MCF 10A (cell line): ENCODE results near the gene SEMA3G. TPM values are rescaled to one million over a fixed set of nuclear protein-coding genes. Genes with fewer than 3 reads are reported as not detected.

Experiments used
- BruUV-seq: library from RNA; stranded (reverse); fragments of 400-500 nt; replicated peaks from 2 replicates; lab custom pipeline; 2021; lab: Mats Ljungman, UMichigan
- CTCF ChIA-PET: fragments of 300-600 bp; sonication (Branson Sonifier 250); formaldehyde crosslinking; extraction: SDS; loops from one replicate; lab custom pipeline; 2021; ENCODE audit warnings: antibody characterized with exemption, inconsistent platforms; lab: Yijun Ruan, JAX
- POLR2A ChIA-PET: fragments of 300-600, 350-650 bp; sonication (Branson Sonifier 250); formaldehyde crosslinking; extraction: SDS; loops from one replicate; lab custom pipeline; 2020; ENCODE audit warnings: antibody characterized with exemption, inconsistent platforms; lab: Yijun Ruan, JAX
- DNase-seq: peaks from one replicate; pipeline ENCODE4 v3.0.0-alpha.2; 2018; ENCODE audit not compliant: unreplicated experiment
- H3K27ac Mint-ChIP-seq: one replicate; pipeline ENCODE4 v1.8.0; 2022; ENCODE audit warnings: mild to moderate bottlenecking, low read depth, mixed read lengths; ENCODE audit not compliant: unreplicated experiment
- H3K27me3 Mint-ChIP-seq: one replicate; pipeline ENCODE4 v1.8.0; 2022; ENCODE audit warnings: mixed read lengths; ENCODE audit not compliant: insufficient read depth, unreplicated experiment
- H3K36me3 Mint-ChIP-seq: one replicate; pipeline ENCODE4 v1.8.0; 2022; ENCODE audit warnings: mild to moderate bottlenecking, moderate library complexity, mixed read lengths; ENCODE audit not compliant: insufficient read depth, unreplicated experiment
- H3K4me1 Mint-ChIP-seq: one replicate; pipeline ENCODE4 v1.8.0; 2022; ENCODE audit warnings: mixed read lengths; ENCODE audit not compliant: insufficient read depth, unreplicated experiment
- H3K4me3 Mint-ChIP-seq: one replicate; pipeline ENCODE4 v1.8.0; 2022; ENCODE audit warnings: mild to moderate bottlenecking, moderate library complexity, mixed read lengths; ENCODE audit not compliant: unreplicated experiment
- H3K9me3 Mint-ChIP-seq: one replicate; pipeline ENCODE4 v1.8.0; 2022; ENCODE audit warnings: mixed read lengths; ENCODE audit not compliant: unreplicated experiment
- intact Hi-C: fragments of 100-400 bp; cut with micrococcal nuclease; formaldehyde crosslinking; loops from 2 replicates; pipeline ENCODE4 v1.14.1; 2022
- total RNA-seq: library from RNA; stranded (reverse); gene quantifications from 2 replicates; pipeline ENCODE4 v1.2.3, GENCODE V29; 2022
- TF ChIP-seq, protein P1 (sequence below): fragments of 200-600 bp; IDR thresholded peaks from one replicate; pipeline ENCODE4 v1.8.0; 2022; ENCODE audit warnings: antibody characterized with exemption, mild to moderate bottlenecking; ENCODE audit not compliant: unreplicated experiment

Gene SEMA3G
- total RNA-seq, 1 experiment from 2014 or later, result 0.12 TPM

- intact Hi-C loops, result no loop called here
- peaks cover 45% of the 10 kb centered on the region for H3K36me3 Mint-ChIP-seq
- no peak overlapping the region for H3K4me3 Mint-ChIP-seq
- DNase-seq, result no peak
- no peak overlapping the region for H3K27ac Mint-ChIP-seq
- H3K27me3 Mint-ChIP-seq, result no peaks in the 10 kb centered on the region
- TF ChIP-seq, protein P1, sequence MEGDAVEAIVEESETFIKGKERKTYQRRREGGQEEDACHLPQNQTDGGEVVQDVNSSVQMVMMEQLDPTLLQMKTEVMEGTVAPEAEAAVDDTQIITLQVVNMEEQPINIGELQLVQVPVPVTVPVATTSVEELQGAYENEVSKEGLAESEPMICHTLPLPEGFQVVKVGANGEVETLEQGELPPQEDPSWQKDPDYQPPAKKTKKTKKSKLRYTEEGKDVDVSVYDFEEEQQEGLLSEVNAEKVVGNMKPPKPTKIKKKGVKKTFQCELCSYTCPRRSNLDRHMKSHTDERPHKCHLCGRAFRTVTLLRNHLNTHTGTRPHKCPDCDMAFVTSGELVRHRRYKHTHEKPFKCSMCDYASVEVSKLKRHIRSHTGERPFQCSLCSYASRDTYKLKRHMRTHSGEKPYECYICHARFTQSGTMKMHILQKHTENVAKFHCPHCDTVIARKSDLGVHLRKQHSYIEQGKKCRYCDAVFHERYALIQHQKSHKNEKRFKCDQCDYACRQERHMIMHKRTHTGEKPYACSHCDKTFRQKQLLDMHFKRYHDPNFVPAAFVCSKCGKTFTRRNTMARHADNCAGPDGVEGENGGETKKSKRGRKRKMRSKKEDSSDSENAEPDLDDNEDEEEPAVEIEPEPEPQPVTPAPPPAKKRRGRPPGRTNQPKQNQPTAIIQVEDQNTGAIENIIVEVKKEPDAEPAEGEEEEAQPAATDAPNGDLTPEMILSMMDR, result no peak
- POLR2A ChIA-PET, result interaction anchor here (0.8 kb wide), 1 partner anchor 10 kb away, joined by 3 read pairs; no protein-coding TSS in a partner anchor
- no peaks in the 10 kb centered on the region for H3K4me1 Mint-ChIP-seq
- H3K9me3 Mint-ChIP-seq, result no peaks in the 10 kb centered on the region
- CTCF ChIA-PET, result interaction anchor here (0.9 kb wide), 1 partner anchor 171 kb away, joined by 4 read pairs; no protein-coding TSS in a partner anchor
- BruUV-seq, result no TSS peak
Measured at GRCh38 chr3:52402101-52402521, 42.8 kb downstream of the SEMA3G start.

DNA sequence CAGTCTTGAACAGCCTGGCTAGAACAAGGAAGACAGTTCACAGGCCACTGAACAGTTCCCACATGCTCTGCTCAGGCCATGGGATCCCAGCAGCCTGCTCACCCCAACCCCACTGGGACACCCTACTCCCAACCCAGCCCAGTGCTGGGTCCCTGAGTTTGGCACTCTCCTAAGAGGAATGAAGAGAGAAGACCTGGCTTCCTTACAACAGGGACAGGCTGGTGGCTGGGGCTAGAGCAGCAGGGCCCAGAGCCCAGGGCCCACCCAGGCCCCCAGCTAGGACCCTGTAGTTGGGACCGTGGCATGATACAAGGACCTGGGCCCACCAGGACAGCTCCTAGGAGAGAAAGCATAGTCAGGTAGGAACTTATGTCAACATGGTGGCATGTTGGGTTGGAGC is 43.4 kb downstream of the SEMA3G start:
- no peak overlapping the region for H3K27ac Mint-ChIP-seq
- H3K4me3 Mint-ChIP-seq, result no peak overlapping the region
- CTCF ChIA-PET, result interaction anchor here (0.9 kb wide), 1 partner anchor 170 kb away, joined by 4 read pairs; no protein-coding TSS in a partner anchor
- intact Hi-C loops, result no loop called here
- no peaks in the 10 kb centered on the region for H3K4me1 Mint-ChIP-seq
- DNase-seq, result no peak
- POLR2A ChIA-PET, result no interaction called here
- BruUV-seq, result no TSS peak
- H3K27me3 Mint-ChIP-seq, result no peaks in the 10 kb centered on the region
- peaks cover 42% of the 10 kb centered on the region for H3K36me3 Mint-ChIP-seq
- TF ChIP-seq, protein P1, result no peak
- H3K9me3 Mint-ChIP-seq, result no peaks in the 10 kb centered on the region

DNA sequence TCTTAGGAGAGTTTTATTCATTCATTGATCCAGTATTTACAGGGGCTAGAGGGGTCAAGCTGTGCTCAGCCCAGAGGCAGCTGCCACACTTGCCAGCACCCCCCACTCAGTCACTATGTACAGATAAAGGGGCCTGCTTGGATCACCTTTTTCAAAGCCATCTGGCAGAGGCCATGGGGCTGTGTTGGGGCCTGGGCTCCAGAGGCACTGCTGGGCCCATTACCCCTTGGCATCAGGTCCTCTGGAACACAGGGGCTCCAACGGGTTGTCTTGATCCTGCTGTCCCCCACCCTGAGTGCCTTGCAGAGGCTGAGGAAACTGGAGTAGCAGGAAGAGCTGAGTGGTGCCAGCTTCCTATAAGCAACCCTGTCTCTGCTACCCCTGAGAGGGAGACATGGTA is 43.9 kb downstream of the SEMA3G start:
- H3K4me1 Mint-ChIP-seq, result no peaks in the 10 kb centered on the region
- no peak overlapping the region for H3K4me3 Mint-ChIP-seq
- H3K9me3 Mint-ChIP-seq, result no peaks in the 10 kb centered on the region
- H3K27ac Mint-ChIP-seq, result no peak overlapping the region
- TF ChIP-seq, protein P1, result no peak
- DNase-seq, result no peak
- no peaks in the 10 kb centered on the region for H3K27me3 Mint-ChIP-seq
- H3K36me3 Mint-ChIP-seq, result peaks cover 39% of the 10 kb centered on the region
- ChIA-PET POLR2A (interaction anchor here (1.2 kb wide), 1 partner anchor 46 kb away, joined by 3 read pairs; no protein-coding TSS in a partner anchor), CTCF (interaction anchor here (0.5 kb wide), 1 partner anchor 351 kb away, joined by 3 read pairs; no protein-coding TSS in a partner anchor)
- no TSS peak for BruUV-seq
- intact Hi-C loops, result no loop called here

GRCh38 chr3:52400275-52400793 is 44.6 kb downstream of the SEMA3G start:
- intact Hi-C loops, result no loop called here
- Mint-ChIP-seq H3K9me3 (no peaks in the 10 kb centered on the region), H3K27ac (no peak overlapping the region), H3K36me3 (peaks cover 34% of the 10 kb centered on the region), H3K27me3 (no peaks in the 10 kb centered on the region), H3K4me1 (no peaks in the 10 kb centered on the region), H3K4me3 (no peak overlapping the region)
- BruUV-seq, result no TSS peak
- POLR2A ChIA-PET, result interaction anchor here (1.2 kb wide), 1 partner anchor 45 kb away, joined by 3 read pairs; no protein-coding TSS in a partner anchor
- DNase-seq, result no peak
- CTCF ChIA-PET, result interaction anchor here (0.5 to 0.7 kb wide), 4 partner anchors 90 to 1784 kb away, joined by 3 to 4 read pairs (median 3); no protein-coding TSS in a partner anchor
- TF ChIP-seq, protein P1, result no peak
